ENCODE measurements around the gene JADE1.

DNA sequence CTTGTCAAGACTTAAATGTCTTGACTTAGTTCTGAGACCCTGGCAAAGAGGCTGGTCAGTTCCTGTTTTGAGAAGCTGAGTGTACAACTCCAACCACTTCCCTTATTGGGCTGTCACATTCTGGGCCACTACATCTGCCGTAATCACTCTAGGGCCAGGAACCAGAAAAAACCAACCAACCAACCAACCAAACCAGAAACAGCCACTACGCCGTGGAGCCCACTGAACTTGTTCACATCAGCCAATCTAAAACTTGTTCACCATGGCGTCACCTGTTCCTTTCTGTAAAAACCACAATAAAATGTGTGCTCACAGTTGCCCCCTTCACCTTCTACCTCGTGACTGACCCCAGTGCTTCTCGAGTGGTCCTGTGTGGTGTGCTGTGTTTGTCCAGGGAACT lies 107.3 kb downstream of the JADE1 start:
- TF ChIP-seq POLR2A (IDR thresholded peaks at IDR 0.05; ENCODE audit: extremely low read depth, insufficient read length) = no peak
- TF ChIP-seq, protein P1, sequence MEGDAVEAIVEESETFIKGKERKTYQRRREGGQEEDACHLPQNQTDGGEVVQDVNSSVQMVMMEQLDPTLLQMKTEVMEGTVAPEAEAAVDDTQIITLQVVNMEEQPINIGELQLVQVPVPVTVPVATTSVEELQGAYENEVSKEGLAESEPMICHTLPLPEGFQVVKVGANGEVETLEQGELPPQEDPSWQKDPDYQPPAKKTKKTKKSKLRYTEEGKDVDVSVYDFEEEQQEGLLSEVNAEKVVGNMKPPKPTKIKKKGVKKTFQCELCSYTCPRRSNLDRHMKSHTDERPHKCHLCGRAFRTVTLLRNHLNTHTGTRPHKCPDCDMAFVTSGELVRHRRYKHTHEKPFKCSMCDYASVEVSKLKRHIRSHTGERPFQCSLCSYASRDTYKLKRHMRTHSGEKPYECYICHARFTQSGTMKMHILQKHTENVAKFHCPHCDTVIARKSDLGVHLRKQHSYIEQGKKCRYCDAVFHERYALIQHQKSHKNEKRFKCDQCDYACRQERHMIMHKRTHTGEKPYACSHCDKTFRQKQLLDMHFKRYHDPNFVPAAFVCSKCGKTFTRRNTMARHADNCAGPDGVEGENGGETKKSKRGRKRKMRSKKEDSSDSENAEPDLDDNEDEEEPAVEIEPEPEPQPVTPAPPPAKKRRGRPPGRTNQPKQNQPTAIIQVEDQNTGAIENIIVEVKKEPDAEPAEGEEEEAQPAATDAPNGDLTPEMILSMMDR (IDR thresholded peaks at IDR 0.05; ENCODE audit: low read depth, low read length) = no peak
- TF ChIP-seq, protein P2, sequence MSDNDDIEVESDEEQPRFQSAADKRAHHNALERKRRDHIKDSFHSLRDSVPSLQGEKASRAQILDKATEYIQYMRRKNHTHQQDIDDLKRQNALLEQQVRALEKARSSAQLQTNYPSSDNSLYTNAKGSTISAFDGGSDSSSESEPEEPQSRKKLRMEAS (IDR thresholded peaks at IDR 0.05; ENCODE audit: low read depth, low read length) = no peak

All from NB4 (cell line).